ENCODE measurements around the gene CLCA4. TPM values are rescaled to one million over a fixed set of nuclear protein-coding genes. Genes with fewer than 3 reads are reported as not detected.

The CLCA4 gene
- total and polyA plus RNA-seq, 8 donors = 0.05 to 0.36 (median 0.23) TPM; not detected in 5

DNA sequence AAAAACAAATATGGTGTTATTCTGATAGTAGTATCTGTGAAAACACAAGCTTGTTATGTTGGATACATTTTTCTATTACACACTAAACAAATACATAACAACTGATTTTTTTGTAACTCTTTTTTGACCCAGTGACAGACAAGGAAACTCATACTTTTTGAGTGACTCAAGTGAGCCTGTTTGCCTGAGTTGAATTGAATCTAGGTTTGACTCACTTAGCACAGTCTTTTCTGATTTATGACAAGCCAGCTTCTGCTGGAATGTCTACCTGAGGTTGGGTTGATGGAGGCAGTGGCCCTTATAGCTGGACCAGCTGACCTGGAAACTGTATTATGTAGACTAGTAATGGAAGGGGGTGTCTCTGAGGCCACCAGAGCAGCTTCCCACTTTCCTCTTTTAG, 4.2 kb upstream of the CLCA4 start:
- H3K27ac ChIP-seq = no peak overlapping the region
- H3K27me3 ChIP-seq = no peaks in the 10 kb centered on the region
- H3K4me3 ChIP-seq = no peak overlapping the region
- no peaks in the 10 kb centered on the region for H3K4me1 ChIP-seq
- H3K36me3 ChIP-seq = no peaks in the 10 kb centered on the region
- DNase-seq = no peak
- ATAC-seq = no peak
- TF ChIP-seq, protein P1, sequence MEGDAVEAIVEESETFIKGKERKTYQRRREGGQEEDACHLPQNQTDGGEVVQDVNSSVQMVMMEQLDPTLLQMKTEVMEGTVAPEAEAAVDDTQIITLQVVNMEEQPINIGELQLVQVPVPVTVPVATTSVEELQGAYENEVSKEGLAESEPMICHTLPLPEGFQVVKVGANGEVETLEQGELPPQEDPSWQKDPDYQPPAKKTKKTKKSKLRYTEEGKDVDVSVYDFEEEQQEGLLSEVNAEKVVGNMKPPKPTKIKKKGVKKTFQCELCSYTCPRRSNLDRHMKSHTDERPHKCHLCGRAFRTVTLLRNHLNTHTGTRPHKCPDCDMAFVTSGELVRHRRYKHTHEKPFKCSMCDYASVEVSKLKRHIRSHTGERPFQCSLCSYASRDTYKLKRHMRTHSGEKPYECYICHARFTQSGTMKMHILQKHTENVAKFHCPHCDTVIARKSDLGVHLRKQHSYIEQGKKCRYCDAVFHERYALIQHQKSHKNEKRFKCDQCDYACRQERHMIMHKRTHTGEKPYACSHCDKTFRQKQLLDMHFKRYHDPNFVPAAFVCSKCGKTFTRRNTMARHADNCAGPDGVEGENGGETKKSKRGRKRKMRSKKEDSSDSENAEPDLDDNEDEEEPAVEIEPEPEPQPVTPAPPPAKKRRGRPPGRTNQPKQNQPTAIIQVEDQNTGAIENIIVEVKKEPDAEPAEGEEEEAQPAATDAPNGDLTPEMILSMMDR (IDR thresholded peaks at IDR 0.05) = no peak
- peaks cover 0 to 2% of the 10 kb centered on the region in 2 donors for H3K9me3 ChIP-seq
- intact Hi-C loops (cut with DNase I) = no loop called here

DNA sequence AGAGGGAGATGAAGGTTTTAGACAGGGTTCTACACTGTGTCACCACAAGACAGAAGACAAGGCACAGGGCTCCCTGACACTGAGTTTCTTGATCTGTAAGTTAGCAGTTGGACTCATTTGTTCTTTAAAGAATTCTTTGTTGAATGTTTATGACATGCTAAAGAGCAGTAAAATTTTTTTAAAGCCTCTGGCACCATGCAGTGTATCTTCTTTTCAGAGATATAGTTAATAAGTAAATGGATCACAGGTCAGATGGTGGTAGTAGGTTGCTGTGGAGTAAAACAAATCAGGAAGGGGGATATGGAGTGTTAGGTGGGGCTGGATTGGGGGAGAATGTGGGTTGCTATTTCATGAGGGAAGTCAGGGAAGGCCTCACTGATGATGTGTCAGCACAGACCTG, 2.0 kb downstream of the CLCA4 start:
- intact Hi-C loops (cut with DNase I) = no loop called here
- H3K4me3 ChIP-seq = no peak overlapping the region
- no peaks in the 10 kb centered on the region for H3K27me3 ChIP-seq
- peaks cover 0 to 13% of the 10 kb centered on the region in 2 donors for H3K9me3 ChIP-seq
- no peak for DNase-seq
- H3K4me1 ChIP-seq = no peaks in the 10 kb centered on the region
- no peak for ATAC-seq
- no peaks in the 10 kb centered on the region for H3K36me3 ChIP-seq
- TF ChIP-seq, protein P1 (IDR thresholded peaks at IDR 0.05) = no peak
- no peak overlapping the region for H3K27ac ChIP-seq

DNA sequence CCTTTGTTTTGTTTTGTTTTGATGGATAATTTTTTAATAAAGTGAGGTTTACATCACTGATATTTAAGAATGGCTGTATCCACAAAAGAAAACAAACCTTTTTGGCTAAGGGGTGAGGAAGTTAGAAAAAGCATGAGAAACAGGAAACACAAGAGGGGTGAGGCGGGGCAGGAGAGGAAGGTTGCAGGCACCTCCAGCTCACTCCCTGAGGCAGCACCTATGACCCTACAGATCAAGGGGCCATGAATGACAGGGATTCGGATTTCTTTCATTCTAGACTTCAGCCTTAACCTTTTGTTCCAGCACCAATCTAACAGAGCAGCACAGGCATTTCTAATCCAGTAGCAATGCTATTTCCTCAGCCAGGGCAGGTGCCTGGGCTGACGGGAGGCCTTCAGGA, 4.4 kb downstream of the CLCA4 start:
- H3K4me1 ChIP-seq = no peaks in the 10 kb centered on the region
- TF ChIP-seq, protein P1 (IDR thresholded peaks at IDR 0.05) = no peak
- DNase-seq = no peak
- H3K9me3 ChIP-seq = peaks cover 0 to 15% of the 10 kb centered on the region in 2 donors
- ATAC-seq = no peak
- no peak overlapping the region for H3K4me3 ChIP-seq
- no peaks in the 10 kb centered on the region for H3K36me3 ChIP-seq
- intact Hi-C loops (cut with DNase I) = no loop called here
- no peaks in the 10 kb centered on the region for H3K27me3 ChIP-seq
- H3K27ac ChIP-seq = no peak overlapping the region

DNA sequence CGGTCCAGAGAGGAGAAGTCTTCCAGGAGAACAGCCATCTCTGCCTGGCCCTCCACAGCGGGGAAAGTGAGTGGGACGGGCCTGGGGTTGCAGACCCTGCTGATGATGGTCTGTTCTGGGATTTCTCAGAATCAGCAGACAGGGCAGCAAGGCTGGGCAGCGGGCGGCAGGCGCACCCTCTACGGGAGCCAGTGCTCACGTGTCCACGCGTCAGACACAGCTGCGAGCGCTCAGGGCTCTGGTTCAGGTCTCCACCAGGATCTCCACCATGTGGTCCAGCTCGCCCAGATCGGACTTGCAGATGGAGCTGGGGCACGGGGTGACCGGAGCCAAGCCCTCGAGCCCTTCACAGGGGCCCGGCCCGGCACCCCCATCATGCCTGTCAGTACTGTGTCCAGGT, 5.5 kb downstream of the CLCA4 start:
- Histone ChIP-seq H3K27ac (no peak overlapping the region), H3K27me3 (no peaks in the 10 kb centered on the region), H3K4me3 (no peak overlapping the region), H3K36me3 (no peaks in the 10 kb centered on the region), H3K4me1 (no peaks in the 10 kb centered on the region), H3K9me3 (peaks cover 0 to 15% of the 10 kb centered on the region in 2 donors)
- DNase-seq = peak in 1 of 4 donors; percentile 78
- TF ChIP-seq, protein P1 (IDR thresholded peaks at IDR 0.05) = no peak
- intact Hi-C loops (cut with DNase I) = no loop called here
- no peak for ATAC-seq

DNA sequence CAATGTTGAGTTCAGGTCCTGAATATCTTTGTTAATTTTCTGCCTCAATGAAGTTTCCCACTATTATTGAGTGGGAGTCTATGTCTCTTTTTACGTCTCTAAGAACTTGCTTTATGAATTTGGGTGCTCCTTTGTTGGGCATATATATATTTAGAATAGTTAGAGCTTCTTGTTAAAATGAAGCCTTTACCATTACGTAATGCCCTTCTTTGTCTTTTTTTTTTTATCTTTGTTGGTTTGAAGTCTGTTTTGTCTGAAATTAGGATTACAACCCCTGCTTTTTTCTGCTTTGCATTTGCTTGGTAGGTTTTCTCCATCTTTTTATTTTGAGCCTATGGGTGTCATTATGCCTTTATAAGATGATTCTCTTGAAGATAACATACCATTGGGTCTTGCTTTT, 10.9 kb downstream of the CLCA4 start:
- intact Hi-C loops (cut with DNase I) = no loop called here
- no peak for ATAC-seq
- Histone ChIP-seq H3K9me3 (peaks cover 0 to 24% of the 10 kb centered on the region in 2 donors), H3K27me3 (no peaks in the 10 kb centered on the region), H3K36me3 (no peaks in the 10 kb centered on the region), H3K4me3 (no peak overlapping the region), H3K4me1 (no peaks in the 10 kb centered on the region), H3K27ac (no peak overlapping the region)
- TF ChIP-seq, protein P1 (IDR thresholded peaks at IDR 0.05) = no peak
- no peak for DNase-seq

Measured in left lung (tissue), 10 donors.